Measurements from ENCODE around the gene CDC42EP1. TPM values are rescaled to one million over a fixed set of nuclear protein-coding genes. Genes with fewer than 3 reads are reported as not detected.

CDC42EP1 gene
- total RNA-seq, 1 experiment from 2014 or later = 12.7 TPM

DNA sequence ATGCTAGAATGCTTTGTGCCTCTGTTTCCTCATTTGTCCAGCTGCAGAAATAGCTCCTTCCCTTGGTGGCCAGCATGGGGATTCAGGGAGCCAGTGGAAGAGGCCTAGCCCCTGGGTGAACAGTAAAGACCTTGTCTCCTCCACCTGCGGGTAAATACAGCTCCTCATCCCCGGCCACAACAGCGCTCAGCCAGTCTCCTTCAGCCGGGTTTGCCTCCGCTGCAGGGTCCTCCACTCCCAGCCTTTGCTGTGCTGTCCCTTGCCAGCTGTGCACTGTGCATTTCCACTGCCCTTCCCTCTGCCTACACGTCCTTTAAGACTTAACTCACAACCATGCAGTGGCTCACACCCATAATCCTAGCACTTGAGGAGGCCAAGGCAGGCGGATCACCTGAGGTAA is 1.5 kb upstream of the CDC42EP1 start (continued):
- TF ChIP-seq, protein P1, sequence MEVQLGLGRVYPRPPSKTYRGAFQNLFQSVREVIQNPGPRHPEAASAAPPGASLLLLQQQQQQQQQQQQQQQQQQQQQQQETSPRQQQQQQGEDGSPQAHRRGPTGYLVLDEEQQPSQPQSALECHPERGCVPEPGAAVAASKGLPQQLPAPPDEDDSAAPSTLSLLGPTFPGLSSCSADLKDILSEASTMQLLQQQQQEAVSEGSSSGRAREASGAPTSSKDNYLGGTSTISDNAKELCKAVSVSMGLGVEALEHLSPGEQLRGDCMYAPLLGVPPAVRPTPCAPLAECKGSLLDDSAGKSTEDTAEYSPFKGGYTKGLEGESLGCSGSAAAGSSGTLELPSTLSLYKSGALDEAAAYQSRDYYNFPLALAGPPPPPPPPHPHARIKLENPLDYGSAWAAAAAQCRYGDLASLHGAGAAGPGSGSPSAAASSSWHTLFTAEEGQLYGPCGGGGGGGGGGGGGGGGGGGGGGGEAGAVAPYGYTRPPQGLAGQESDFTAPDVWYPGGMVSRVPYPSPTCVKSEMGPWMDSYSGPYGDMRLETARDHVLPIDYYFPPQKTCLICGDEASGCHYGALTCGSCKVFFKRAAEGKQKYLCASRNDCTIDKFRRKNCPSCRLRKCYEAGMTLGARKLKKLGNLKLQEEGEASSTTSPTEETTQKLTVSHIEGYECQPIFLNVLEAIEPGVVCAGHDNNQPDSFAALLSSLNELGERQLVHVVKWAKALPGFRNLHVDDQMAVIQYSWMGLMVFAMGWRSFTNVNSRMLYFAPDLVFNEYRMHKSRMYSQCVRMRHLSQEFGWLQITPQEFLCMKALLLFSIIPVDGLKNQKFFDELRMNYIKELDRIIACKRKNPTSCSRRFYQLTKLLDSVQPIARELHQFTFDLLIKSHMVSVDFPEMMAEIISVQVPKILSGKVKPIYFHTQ (CRISPR knock-in tag; IDR thresholded peaks at IDR 0.05) = no peak
- TF ChIP-seq CTCF (IDR thresholded peaks at IDR 0.05) (no peak), ZBTB21 (CRISPR knock-in tag; IDR thresholded peaks at IDR 0.05; ENCODE audit: borderline replicate concordance) (no peak), ATF2 (CRISPR knock-in tag; IDR thresholded peaks at IDR 0.05; ENCODE audit: borderline replicate concordance, low read depth) (no peak)

GRCh38 chr22:37559521-37559900 is 769 bp upstream of the CDC42EP1 start:
- no peaks in the 10 kb centered on the region for H3K9me3 Mint-ChIP-seq
- ATAC-seq (no peak), DNase-seq (ENCODE audit: low spot score) (no peak)
- H3K4me3 Mint-ChIP-seq = peak overlapping the region; percentile 60
- H3K27me3 Mint-ChIP-seq (ENCODE audit: low read depth) = peaks cover 64% of the 10 kb centered on the region
- no peaks in the 10 kb centered on the region for H3K36me3 Mint-ChIP-seq
- H3K27ac Mint-ChIP-seq = no peak overlapping the region
- ChIA-PET CTCF (interaction anchor here (0.7 to 20.7 kb wide), 4 partner anchors 7 to 47 kb away, joined by 4 to 728 read pairs (median 20); no protein-coding TSS in a partner anchor), POLR2A (interaction anchor here (1.0 to 1.2 kb wide), 4 partner anchors 10 to 49 kb away, joined by 3 to 5 read pairs (median 4); partner anchors contain the start of gene GGA1)
- H3K4me1 Mint-ChIP-seq = peaks cover 58% of the 10 kb centered on the region
- TF ChIP-seq ZSCAN18 (CRISPR knock-in tag; IDR thresholded peaks at IDR 0.05) (no peak), FOXP1 (CRISPR knock-in tag; IDR thresholded peaks at IDR 0.05; ENCODE audit: borderline replicate concordance) (no peak), ETV6 (CRISPR knock-in tag; IDR thresholded peaks at IDR 0.05) (no peak), ATF6 (CRISPR knock-in tag; IDR thresholded peaks at IDR 0.05) (no peak), CBFB (CRISPR knock-in tag; IDR thresholded peaks at IDR 0.05; ENCODE audit: low read depth) (no peak), E2F5 (CRISPR knock-in tag; IDR thresholded peaks at IDR 0.05) (no peak), ZNF232 (CRISPR knock-in tag; IDR thresholded peaks at IDR 0.05) (no peak), PRRX2 (CRISPR knock-in tag; IDR thresholded peaks at IDR 0.05) (no peak), ZBTB21 (CRISPR knock-in tag; IDR thresholded peaks at IDR 0.05; ENCODE audit: borderline replicate concordance) (no peak), ELF4 (CRISPR knock-in tag; IDR thresholded peaks at IDR 0.05; ENCODE audit: low read depth) (no peak), NR1H2 (CRISPR knock-in tag; IDR thresholded peaks at IDR 0.05) (no peak), JAZF1 (CRISPR knock-in tag; IDR thresholded peaks at IDR 0.05) (no peak), NFATC4 (CRISPR knock-in tag; IDR thresholded peaks at IDR 0.05) (no peak), TEAD1 (CRISPR knock-in tag; IDR thresholded peaks at IDR 0.05) (no peak)
- TF ChIP-seq, protein P2, sequence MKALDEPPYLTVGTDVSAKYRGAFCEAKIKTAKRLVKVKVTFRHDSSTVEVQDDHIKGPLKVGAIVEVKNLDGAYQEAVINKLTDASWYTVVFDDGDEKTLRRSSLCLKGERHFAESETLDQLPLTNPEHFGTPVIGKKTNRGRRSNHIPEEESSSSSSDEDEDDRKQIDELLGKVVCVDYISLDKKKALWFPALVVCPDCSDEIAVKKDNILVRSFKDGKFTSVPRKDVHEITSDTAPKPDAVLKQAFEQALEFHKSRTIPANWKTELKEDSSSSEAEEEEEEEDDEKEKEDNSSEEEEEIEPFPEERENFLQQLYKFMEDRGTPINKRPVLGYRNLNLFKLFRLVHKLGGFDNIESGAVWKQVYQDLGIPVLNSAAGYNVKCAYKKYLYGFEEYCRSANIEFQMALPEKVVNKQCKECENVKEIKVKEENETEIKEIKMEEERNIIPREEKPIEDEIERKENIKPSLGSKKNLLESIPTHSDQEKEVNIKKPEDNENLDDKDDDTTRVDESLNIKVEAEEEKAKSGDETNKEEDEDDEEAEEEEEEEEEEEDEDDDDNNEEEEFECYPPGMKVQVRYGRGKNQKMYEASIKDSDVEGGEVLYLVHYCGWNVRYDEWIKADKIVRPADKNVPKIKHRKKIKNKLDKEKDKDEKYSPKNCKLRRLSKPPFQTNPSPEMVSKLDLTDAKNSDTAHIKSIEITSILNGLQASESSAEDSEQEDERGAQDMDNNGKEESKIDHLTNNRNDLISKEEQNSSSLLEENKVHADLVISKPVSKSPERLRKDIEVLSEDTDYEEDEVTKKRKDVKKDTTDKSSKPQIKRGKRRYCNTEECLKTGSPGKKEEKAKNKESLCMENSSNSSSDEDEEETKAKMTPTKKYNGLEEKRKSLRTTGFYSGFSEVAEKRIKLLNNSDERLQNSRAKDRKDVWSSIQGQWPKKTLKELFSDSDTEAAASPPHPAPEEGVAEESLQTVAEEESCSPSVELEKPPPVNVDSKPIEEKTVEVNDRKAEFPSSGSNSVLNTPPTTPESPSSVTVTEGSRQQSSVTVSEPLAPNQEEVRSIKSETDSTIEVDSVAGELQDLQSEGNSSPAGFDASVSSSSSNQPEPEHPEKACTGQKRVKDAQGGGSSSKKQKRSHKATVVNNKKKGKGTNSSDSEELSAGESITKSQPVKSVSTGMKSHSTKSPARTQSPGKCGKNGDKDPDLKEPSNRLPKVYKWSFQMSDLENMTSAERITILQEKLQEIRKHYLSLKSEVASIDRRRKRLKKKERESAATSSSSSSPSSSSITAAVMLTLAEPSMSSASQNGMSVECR (CRISPR knock-in tag; IDR thresholded peaks at IDR 0.05; ENCODE audit: borderline replicate concordance) = no peak
- TF ChIP-seq, protein P3, sequence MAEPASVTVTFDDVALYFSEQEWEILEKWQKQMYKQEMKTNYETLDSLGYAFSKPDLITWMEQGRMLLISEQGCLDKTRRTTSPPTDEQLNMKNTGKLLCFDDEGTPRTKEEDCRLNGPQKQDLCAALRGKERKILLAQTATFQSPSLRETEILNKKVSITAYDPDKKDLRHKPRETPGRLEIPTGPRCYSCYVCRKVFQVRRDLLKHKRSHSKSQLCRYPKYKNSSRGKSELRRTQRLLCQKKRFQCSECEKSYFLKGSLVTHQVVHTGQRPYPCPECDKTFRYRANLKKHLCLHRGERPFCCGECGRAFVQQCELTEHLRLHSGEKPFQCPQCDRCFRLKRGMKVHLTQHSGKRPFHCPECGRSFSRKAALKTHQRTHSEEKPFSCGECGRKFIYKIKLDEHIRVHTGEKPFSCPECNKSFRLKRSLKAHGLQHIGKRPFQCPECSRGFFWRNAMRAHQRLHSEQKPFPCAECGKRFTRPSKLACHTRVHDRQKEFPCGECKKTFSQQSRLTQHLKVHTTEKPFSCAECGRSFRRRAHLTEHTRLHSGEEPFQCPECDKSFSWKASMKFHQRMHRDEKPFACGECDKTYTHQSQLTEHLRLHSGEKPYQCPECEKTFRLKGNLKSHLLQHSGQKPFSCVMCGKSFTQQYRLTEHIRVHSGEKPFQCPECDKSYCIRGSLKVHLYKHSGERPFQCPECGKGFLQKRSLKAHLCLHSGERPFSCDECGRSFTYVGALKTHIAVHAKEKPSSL (CRISPR knock-in tag; conservative IDR thresholded peaks at IDR 0.05) = no peak

Data from WTC11 (cell line).